GM12878 (cell line): ENCODE results near the gene METTL14. TPM values are rescaled to one million over a fixed set of nuclear protein-coding genes. Genes with fewer than 3 reads are reported as not detected.

Source experiments
- ATAC-seq: fragments of 200-7000 bp; cut with Tn5 transposase; 3 replicates; pipeline ENCODE4 v1.9.1; 2020; ENCODE audit warnings: mild to moderate bottlenecking, moderate library complexity
- BruUV-seq: library from RNA; stranded (reverse); fragments of 400-500 nt; replicated peaks from 2 replicates; lab custom pipeline; 2021; lab: Mats Ljungman, UMichigan
- CTCF ChIA-PET: fragments of 300-600 bp; sonication (Branson Sonifier 250); formaldehyde crosslinking; extraction: SDS; loops from one replicate; lab custom pipeline; 2021; ENCODE audit warnings: inconsistent platforms; lab: Yijun Ruan, JAX
- POLR2A ChIA-PET: fragments of 350-600 bp; formaldehyde crosslinking; extraction: SDS; loops from one replicate; lab custom pipeline; 2021; ENCODE audit warnings: inconsistent platforms; lab: Charles Lee
- RAD21 ChIA-PET: fragments of 300-600 bp; sonication (Branson Sonifier 250); formaldehyde crosslinking; loops from one replicate; lab custom pipeline; 2023; ENCODE audit warnings: antibody characterized with exemption; ENCODE audit not compliant: unreplicated experiment; lab: Charles Lee
- SMC1A ChIA-PET: fragments of 300-600 bp; sonication (Branson Sonifier 250); formaldehyde crosslinking; loops from one replicate; lab custom pipeline; 2023; ENCODE audit not compliant: unreplicated experiment, uncharacterized antibody; lab: Charles Lee
- DNase-seq: peaks from one replicate; pipeline ENCODE4 v3.0.0-alpha.2; 2011; ENCODE audit warnings: low read depth, low spot score
- FAIRE-seq: peaks from 3 replicates; lab custom pipeline; 2011; peaks lifted over from hg19 to GRCh38; lab: Jason Lieb, UNC
- H2AFZ ChIP-seq: 2 replicates; pipeline ENCODE4 v1.6.0; 2011; ENCODE audit warnings: low read depth, low read length, control low read depth; ENCODE audit not compliant: control insufficient read depth
- H3K27ac ChIP-seq: 2 replicates; pipeline ENCODE4 v1.5.1; 2011; ENCODE audit warnings: control low read depth; ENCODE audit not compliant: control insufficient read depth, insufficient read depth
- H3K27me3 ChIP-seq, 2 experiments: replicated peaks in 1 of 2; 2 replicates each; pipeline versions ENCODE4 v1.6.0 to v1.6.1; 2011; ENCODE audit warnings: low read length in 1 of 2; ENCODE audit not compliant: control insufficient read depth in 2 of 2, insufficient read depth in 2 of 2
- H3K36me3 ChIP-seq, 2 experiments: 2 replicates each; pipeline ENCODE4 v1.5.1; 2011; ENCODE audit warnings: low read length in 1 of 2; ENCODE audit not compliant: control insufficient read depth in 2 of 2, insufficient read depth in 2 of 2
- H3K4me1 ChIP-seq: 2 replicates; pipeline ENCODE4 v1.6.1; 2011; ENCODE audit warnings: mild to moderate bottlenecking, low read length, moderate library complexity, mixed read lengths; ENCODE audit not compliant: control insufficient read depth, insufficient read depth
- H3K4me2 ChIP-seq: 2 replicates; pipeline ENCODE4 v1.6.0; 2011; ENCODE audit warnings: control low read depth; ENCODE audit not compliant: control insufficient read depth, insufficient read depth
- H3K4me3 ChIP-seq: fragments of 200-600 bp; sonication (generic); 2 replicates; pipeline ENCODE4 v1.5.1; 2016
- H3K79me2 ChIP-seq: 2 replicates; pipeline ENCODE4 v1.6.0; 2011; ENCODE audit warnings: low read length; ENCODE audit not compliant: control insufficient read depth, insufficient read depth
- H3K9ac ChIP-seq: 2 replicates; pipeline ENCODE4 v1.8.0; 2011; ENCODE audit warnings: low read length, control low read depth, mixed read lengths; ENCODE audit not compliant: control insufficient read depth, insufficient read depth
- H3K9me3 ChIP-seq: replicated peaks from 3 replicates; pipeline ENCODE4 v1.5.1; 2011; ENCODE audit warnings: mild to moderate bottlenecking, low read length; ENCODE audit not compliant: control insufficient read depth, insufficient read depth
- H4K20me1 ChIP-seq: 2 replicates; pipeline ENCODE4 v1.6.0; 2011; ENCODE audit not compliant: control insufficient read depth, insufficient read depth
- YBX1 ChIP-seq: fragments of 450-650 bp; IDR thresholded peaks from 2 replicates; pipeline ENCODE4 v1.6.1; 2016; ENCODE audit warnings: antibody characterized with exemption
- ZNF274 ChIP-seq: IDR thresholded peaks from one replicate; pipeline ENCODE4 v1.8.0; 2011; ENCODE audit not compliant: insufficient read length, insufficient read depth
- WGBS: methylation state at CpG from one replicate; pipeline ENCODE4 v1.1.6; 2016; ENCODE audit warnings: low lambda C conversion rate; ENCODE audit not compliant: insufficient replicate concordance, insufficient coverage; ENCODE audit errors: missing lambda C conversion rate; 5-methylcytosine and 5-hydroxymethylcytosine counted together
- in situ Hi-C: fragments of 300-500 bp; cut with MboI; formaldehyde crosslinking; loops from 9 replicates; pipeline ENCODE4 v1.14.3; 2018; ENCODE audit warnings: mixed read lengths
- intact Hi-C: fragments of 100-400 bp; cut with micrococcal nuclease; formaldehyde crosslinking; loops from one replicate; pipeline ENCODE4 v1.14.2; 2022; ENCODE audit not compliant: unreplicated experiment
- polyA plus RNA-seq, 11 experiments: library from polyadenylated mRNA; depleted of rRNA in 4 of 11; unstranded in 6 of 11; stranded (reverse) in 5 of 11; fragments of >200 nt; fragmentation: Nextera tagmentation in 4 of 11; fragmentation: Illumina TruSeq in 1 of 11; extraction: Ambion mirVana in 4 of 11; extraction: Trizol in 1 of 11; gene quantifications; 1 replicate in 1 of 11; 2 replicates in 10 of 11; pipeline versions ENCODE4 v1.2.1 to v1.2.3, GENCODE V29; 2011 to 2016; ENCODE audit warnings: inconsistent platforms in 2 of 11, missing spikeins in 2 of 11, low read depth in 1 of 11
- total RNA-seq, 4 experiments: library from RNA; depleted of rRNA in 3 of 4; stranded (reverse); fragments of >200 nt in 3 of 4; fragmentation: Illumina TruSeq in 1 of 4; extraction: Trizol in 1 of 4; gene quantifications; 2 replicates each; pipeline versions ENCODE4 v1.2.1 to v1.2.3, GENCODE V29; 2013 to 2021

METTL14 gene
- total and polyA plus RNA-seq, 10 of the 15 experiments (the other 5 are each of a cell fraction or from before 2014, with no cell fraction given): 11.2 to 44.9 (median 27.6) TPM

GRCh38 chr4:118734491-118735205 lies 49.5 kb downstream of the METTL14 start:
- H3K27me3 ChIP-seq: no peaks in the 10 kb centered on the region
- no peak overlapping the region for H3K27ac ChIP-seq
- SMC1A ChIA-PET: interaction anchor here (0.8 to 1.0 kb wide), 2 partner anchors 8 to 130 kb away, joined by 3 to 4 read pairs; no protein-coding TSS in a partner anchor
- WGBS: 88% methylated on average over 7 of the region's 7 CpGs
- POLR2A ChIA-PET: interaction anchor here (0.6 kb wide), 2 partner anchors 51 to 158 kb away, joined by 3 to 6 read pairs; no protein-coding TSS in a partner anchor
- DNase-seq (no peak), FAIRE-seq (no peak), ATAC-seq (no peak)
- H3K9ac ChIP-seq: no peak overlapping the region
- CTCF ChIA-PET: interaction anchor here (1.1 kb wide), 1 partner anchor 10 kb away, joined by 5 read pairs; no protein-coding TSS in a partner anchor
- H3K4me1 ChIP-seq: no peaks in the 10 kb centered on the region
- H3K4me3 ChIP-seq: no peak overlapping the region
- no peaks in the 10 kb centered on the region for H4K20me1 ChIP-seq
- peaks cover 2 to 31% of the 10 kb centered on the region in 2 experiments for H3K36me3 ChIP-seq
- TF ChIP-seq ZNF274: no peak
- intact Hi-C loops: no loop called here
- H3K4me2 ChIP-seq: no peak overlapping the region
- RAD21 ChIA-PET: no interaction called here
- BruUV-seq: no TSS peak
- in situ Hi-C loops: no loop called here
- no peaks in the 10 kb centered on the region for H3K79me2 ChIP-seq
- no peaks in the 10 kb centered on the region for H3K9me3 ChIP-seq
- no peak overlapping the region for H2AFZ ChIP-seq

GRCh38 chr4:118736900-118737299 lies 51.7 kb downstream of the METTL14 start:
- ChIA-PET RAD21 (no interaction called here), CTCF (no interaction called here), SMC1A (interaction anchor here (1.6 kb wide), 1 partner anchor 25 kb away, joined by 3 read pairs; no protein-coding TSS in a partner anchor), POLR2A (no interaction called here)
- Histone ChIP-seq H4K20me1 (no peaks in the 10 kb centered on the region), H3K4me1 (no peaks in the 10 kb centered on the region), H3K79me2 (no peaks in the 10 kb centered on the region), H2AFZ (no peak overlapping the region), H3K36me3 (peaks cover 2 to 35% of the 10 kb centered on the region in 2 experiments), H3K9me3 (no peaks in the 10 kb centered on the region), H3K9ac (no peak overlapping the region), H3K4me3 (no peak overlapping the region), H3K27me3 (no peaks in the 10 kb centered on the region), H3K4me2 (no peak overlapping the region), H3K27ac (no peak overlapping the region)
- ATAC-seq (no peak), DNase-seq (no peak), FAIRE-seq (no peak)
- no TSS peak for BruUV-seq
- in situ Hi-C loops (no loop called here), intact Hi-C loops (no loop called here)
- TF ChIP-seq YBX1: no peak
